HG02973 (cell line): Measurements from ENCODE around the gene CFAP100.

Experiments
- ATAC-seq: cut with Tn5 transposase; IDR thresholded peaks from one replicate; pipeline ENCODE4 v1.9.1; 2021; ENCODE audit warnings: moderate library complexity; ENCODE audit not compliant: unreplicated experiment

The CFAP100 gene

DNA sequence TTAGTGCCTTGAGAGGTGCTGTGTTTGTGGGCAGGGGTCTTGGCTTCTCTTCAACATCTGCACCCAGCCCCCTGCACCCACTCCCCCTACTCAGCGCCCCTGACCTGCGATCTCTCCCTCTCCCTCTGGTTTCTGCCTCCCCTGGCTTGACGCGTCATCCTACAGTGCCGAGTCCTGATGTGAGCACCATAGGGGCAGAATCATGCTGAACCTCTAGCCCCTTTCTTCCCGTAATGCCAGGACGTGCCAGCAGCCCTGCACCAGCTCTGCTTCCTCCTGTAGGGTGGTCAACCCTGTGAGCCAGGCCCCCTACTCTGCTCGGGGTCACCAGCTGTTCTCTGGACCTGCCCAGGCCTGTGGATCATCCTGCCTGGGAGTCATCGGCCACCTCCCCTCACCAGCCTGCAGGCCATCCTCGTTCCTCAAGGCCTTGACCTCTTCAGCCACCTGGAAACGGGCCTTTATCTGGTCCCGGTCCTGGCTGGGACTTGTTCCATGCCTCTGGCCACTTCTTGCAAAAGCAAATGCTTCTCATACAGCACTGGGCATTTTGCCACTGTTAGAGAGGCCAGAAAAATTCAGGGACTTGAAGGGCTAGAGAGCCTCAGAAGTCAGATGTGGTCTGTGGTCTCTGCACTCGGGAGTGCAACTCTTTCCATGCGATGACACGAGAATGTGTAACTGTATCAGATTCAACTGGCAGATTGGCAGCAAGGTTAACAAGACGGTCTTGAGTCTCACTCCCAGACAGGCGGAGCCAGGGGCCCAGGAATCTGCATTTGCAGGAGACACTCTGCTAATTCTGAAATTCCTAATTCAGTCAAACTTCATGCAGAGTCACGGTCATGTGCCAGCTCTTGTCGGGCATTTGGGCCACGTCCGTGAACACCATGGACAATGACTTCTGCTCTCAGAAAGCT is 20.8 kb upstream of the CFAP100 start:
- ATAC-seq = no peak

- no peak for ATAC-seq
These were observed 18.8 kb upstream of the CFAP100 start for GRCh38 chr3:126375835-126376331.

- ATAC-seq = no peak
These were observed 18.3 kb upstream of the CFAP100 start for GRCh38 chr3:126376444-126376843.

- ATAC-seq = no peak
These were observed 17.5 kb upstream of the CFAP100 start for GRCh38 chr3:126377211-126377610.

DNA sequence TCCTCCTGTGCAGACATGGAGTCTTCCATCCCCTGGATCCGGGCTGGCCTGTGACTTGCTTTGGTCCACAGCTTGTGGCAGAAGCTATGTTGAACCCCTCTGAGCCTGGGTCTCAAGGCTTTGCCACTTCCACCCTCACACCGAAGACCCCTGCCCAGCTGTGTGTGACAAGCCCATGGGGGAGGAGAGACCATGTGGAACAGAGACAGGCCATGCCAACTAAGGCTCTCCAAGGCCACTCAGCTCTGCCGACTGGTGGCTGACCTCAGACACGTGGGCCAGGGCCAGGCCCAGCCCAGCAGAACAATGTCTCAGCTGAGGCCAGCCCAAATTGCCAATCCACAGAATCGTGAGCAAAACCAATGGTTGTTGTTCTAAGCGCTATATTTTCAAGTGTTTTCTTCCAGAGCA is 16.4 kb upstream of the CFAP100 start:
- ATAC-seq = no peak

DNA sequence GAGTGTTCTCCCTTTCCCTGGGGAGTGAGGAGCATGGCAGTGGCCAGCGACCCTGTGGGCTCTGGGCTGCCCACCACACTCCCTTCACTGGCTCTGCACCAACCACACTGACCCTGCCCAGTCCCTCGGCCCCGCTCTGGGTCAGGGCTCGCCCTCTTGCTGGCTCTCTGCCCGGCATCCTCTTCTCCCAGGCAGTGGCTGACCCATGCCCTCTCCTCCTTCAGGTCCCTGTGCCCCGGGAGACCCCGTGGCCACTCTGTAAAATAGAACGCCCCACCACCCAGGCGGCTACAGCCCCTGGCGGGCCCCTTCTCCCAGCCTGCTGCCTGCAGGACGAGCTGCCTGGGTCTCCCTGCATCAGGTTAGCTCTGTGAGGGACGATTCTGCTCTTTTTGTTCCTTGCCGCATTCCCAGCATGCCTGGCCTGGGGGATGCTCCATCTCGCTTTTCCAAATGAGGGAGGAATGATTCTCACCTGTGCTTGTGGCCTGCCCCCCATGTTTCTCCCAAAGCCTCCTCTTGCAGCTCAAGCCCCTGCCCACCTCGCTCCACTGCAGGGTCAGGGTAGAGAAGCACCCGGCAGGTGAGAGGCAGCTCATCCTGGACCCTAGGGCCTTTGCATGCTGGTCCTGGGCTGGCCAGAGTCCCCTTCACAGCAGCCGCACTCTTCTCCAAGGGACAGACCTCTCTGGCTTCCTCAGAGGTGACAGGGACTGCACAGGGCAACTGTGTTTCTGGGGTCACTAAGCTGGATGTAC is 14.5 kb upstream of the CFAP100 start:
- ATAC-seq = no peak

DNA sequence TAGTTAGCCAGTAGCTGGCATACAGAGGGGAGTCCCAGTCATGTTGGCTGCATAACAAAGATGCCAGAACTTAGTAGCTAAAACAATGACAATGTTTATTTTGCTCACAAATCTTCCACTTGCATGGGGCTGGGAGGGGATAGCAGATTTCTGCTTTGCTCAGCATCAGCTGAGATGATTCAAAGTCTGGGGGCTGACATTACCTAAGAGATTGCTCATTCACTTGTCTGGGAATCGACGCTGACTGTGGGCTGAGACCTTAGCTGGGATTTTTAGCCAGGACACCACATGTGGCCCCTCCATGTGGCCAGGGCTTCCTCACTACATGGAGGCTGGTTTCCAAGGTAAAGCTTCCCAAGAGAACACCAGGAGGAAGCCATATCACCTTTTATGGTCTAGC is 12.7 kb upstream of the CFAP100 start:
- ATAC-seq = no peak

DNA sequence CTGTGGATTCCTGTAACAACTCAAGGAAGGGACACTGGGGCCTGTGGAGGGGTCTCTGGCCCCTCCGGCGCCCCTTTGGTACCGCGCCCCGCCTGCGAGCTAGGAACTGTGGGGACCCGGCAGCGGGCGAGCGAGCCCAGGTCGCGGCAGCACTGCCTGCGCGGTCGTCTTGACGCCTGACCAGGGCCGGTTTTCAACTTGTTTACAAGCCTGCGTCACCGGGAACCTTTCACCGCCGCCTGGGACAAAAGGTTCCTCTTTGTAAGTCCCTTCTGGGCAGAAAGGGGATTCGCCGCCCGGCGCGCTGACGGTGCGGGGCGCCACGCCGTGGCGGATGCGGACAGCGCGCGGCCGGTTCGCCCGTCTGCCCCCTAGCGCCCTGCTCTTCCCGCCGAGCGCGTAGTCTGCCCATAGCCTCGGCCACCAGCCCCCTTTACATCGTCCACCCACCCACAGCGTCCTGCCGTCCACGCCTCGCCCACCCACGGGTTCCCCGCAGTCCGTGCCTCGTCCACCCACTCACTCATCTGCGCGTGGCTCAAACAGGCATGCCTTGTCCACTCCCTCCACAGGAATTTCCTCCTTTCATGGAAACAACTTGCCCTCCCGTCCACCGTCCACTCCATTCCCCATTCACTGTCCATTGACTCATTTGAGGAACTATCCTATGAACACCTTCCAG is 5.5 kb upstream of the CFAP100 start:
- ATAC-seq = no peak

DNA sequence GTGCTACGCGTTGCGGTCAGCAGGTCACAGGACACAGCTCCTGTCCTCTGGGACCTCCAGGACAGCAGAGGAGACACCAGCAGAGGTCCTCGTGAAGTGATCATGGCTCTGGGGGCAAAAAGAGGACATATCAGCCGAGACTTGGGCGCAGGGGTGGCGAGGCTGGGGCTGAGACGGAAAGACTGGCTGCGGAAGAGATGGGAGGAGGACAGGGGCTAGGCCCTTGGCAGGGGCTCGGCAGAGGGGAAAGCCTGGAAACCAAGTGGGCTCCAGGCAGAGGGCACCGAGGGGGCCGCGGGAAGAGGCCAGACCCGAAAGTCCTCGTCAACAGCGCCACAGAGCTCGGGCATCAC is 4.9 kb upstream of the CFAP100 start:
- ATAC-seq = no peak

DNA sequence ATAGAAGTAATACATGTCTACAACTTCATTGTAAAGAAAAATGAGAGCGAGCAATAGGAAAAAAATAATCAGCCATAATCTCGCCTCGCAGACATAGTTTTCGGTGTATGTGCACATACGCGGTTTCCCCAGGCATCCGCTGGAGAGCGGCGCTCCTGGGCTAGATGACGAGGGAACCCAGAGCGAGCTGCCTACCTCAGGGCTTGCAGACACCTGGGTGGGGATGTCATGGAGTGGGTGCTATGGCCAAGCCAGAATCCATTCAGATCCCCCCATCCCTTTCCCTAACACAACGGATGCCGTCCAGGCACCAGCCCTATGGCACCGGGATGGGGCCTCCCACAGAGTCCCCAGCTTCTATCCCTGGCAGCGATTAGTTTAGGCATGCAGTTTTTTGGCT is 4.5 kb upstream of the CFAP100 start:
- ATAC-seq = no peak

DNA sequence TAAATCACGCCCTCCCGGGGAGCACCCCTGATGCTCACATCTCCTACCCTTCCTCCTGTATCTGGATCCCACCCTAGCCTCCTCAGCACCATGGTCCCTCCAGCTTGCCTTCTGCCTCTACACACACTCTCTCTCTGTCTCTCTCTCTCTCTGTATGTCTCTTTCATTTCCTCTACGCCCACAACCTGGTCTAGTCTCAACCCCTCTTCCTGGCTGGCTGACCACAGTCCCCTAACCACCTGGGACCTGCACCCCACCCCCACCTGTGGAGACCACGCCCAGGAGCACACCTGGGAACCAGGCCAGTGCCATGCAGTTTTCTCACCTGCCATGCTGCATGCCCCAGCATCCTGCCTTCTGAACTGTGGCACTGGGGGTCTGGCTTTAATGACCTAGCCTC is 4.0 kb upstream of the CFAP100 start:
- ATAC-seq = no peak

DNA sequence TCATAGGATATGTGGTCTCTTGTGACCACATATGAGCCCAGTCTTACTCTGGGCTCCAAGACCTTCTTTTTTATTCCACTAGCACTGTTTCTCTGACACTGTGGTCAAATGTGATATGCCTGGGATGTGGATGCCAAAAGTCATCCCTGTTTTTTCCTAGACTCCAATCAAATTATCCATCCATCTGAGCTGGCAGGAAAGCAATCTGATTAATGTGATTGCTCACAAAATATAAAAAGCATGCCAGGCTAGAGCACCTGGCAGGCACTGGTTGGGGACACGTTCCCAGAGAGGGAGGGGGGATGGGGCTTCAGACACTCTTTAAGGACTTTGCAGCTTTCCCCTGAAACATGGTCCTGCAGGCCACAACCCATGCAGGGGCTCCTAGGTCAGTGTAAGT is 3.1 kb upstream of the CFAP100 start:
- ATAC-seq = no peak

DNA sequence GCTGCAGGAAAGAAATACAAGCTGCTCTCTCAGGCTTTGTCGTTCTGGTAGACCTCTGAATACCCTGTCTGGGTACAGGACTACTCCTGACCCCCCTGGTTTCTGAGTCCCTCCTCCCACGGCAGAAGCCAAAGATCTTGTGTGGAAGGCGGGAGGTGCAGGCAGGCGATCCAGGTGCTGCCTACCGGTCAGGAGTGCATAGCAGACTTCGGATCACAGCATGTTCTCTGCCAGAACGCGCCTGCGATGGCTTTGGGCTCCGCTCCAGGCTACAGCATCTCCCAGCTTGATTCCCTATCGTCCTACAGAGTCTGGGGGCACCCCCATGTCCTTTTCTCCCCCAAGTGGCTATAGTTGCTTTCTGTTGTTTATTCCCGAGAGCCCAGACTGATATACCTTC is 2.5 kb upstream of the CFAP100 start:
- ATAC-seq = no peak

DNA sequence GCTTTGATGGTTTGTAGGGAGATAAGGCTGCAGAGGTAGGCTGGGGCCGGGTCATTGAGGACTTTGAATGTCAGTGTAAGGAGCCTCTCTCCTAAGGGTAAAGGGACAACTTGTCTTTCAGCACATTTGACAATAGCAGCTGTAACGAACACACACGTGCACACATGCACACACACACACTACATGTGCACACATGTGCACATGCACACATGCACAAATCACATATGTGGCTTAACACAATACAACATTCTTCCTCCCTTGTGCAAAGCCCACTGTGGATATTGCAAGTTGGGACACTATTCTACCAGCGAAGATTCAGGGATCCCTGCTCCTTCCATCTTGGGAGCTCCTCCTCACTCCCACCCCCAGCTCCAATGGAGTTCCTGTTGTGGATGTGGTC is 1.1 kb upstream of the CFAP100 start:
- ATAC-seq = no peak

DNA sequence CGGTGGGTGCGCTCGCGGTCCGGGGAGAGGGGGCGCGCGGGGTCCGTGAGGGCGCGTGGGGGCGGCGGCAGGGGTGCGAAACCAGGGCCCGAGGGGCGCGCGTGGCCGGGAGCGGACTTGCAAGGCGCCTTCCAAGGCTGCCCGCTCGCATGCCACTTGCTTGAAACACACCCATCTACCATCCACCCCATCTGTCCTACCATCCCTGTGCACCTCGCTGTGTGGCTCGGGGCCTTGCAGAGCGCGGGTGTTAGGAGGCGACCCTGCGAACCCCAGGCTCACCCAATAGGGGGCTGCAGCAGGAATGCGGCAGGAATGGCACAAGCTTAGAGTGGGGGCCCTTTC is 240 bp downstream of the CFAP100 start:
- ATAC-seq = no peak

DNA sequence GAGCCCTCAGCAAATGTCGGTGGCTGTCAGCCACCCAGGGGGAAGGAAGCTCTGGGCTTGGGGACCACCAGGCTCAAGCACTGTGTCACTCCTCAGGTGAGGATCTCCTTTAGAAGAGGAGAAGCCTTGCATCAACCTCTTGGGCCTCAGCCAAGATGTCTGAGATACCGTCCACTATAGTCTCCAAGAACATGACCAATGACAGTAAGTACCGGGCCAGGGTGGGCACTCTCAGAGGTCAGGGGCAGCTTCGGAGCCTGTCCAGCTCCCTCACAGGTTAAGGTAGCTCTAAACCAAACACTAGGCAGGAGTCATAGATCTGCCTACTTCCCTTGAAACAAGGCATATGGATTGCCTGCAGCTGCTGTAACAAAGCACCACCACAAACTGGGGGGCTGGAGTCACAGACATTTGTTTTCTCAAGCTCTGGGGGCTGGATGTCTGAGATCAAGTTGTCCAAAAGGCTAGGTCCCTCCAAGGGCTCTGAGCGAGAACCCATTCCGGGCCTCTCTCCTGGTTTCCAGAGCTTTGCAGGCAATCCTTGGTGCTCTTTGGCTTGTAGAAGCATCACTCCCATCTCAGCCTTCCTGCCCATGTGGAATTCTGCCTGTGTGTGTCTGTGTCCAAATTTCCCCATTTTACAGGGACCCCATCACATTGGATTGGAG is 1.3 kb downstream of the CFAP100 start:
- no peak for ATAC-seq

GRCh38 chr3:126396536-126396935 is 1.8 kb downstream of the CFAP100 start:
- ATAC-seq = no peak

DNA sequence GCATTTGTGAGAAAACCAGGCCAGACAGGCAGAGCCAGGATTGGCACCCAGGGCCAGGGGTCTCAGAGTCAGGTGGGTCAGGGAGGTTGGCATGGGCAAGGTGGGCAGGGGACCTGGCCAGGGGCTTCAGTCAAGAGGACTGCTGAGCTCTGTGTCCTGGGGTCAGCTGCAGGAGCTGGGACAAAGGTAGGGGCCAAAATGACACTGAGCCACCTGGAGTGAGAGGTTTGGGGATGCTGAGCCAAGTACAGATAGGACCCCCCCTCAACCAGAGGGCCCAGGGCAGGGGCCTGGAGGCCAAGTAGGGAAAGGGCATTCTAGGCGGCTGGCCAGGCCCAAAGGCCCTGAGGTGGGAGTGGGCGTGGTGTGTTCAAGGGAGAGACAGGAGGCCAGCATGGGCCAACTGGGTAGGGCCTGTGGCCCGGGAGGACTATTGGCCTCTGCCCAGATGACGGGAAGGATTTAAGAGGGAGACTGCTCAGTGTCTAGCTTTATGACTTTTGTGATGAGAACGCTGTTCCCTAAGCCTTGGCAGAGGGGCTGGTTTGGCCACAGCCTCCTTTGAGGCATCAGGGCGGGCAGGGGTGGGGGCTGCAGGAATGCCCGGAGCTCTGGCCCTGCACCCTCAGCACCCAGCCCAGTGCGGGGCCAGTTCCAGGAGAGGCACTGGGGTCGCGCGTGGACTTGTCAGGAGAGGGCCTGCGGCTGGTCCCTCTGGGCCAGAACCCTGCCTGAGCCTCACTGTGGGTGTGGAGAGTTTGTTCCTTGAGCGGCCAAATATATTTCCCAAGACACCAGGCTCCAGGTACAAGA is 3.1 kb downstream of the CFAP100 start:
- ATAC-seq = no peak

DNA sequence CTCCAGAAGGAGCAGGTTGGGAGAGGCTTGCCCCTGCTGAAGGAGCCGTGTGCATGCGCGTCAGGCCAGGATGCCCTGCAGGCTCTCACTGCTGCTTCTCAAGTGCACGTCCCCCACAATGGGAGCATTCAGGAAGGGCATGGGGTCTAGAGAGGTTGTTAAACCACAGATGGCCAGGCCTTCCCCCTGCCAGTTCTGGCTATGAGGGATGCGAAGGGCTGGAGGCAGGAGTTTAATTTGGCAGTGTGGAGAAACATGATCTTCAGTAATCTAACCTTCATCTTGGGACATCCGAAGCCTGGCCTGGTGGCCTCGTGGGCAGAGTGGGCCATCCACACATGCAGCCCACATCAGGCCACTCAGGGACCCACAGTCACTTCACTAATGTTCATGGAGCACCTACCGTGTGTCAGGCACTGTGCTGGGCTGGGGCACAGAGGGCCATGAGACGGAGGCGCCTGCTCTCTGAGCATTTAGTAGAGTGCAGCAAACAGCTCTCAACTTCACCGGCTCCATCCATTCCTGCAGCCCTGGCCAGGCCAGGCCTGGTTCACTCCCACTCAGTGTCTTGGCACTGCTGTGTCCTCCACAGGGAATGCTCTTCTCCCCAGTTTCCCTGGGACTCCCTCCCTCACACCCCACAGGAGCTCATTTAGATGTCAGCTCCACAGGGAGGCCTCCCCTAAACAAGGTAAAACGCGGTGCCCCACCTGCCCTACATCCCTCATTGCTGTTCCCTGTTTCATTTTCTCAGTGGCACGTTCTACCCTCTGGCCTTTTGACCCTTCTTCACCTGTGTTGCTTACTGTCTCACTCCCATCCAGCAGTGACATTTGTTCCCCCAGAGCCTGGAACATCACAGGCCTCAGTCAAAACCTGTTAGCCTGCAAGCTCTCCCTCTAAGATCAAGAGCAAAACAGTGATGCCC is 4.0 kb downstream of the CFAP100 start:
- ATAC-seq = no peak
